ENCODE measurements around the gene MED13L. TPM values are rescaled to one million over a fixed set of nuclear protein-coding genes. Genes with fewer than 3 reads are reported as not detected.

Gene MED13L
- polyA plus RNA-seq, 1 of the 3 experiments (the other 2 are of a cell fraction): 17.1 TPM

- Histone ChIP-seq H2AFZ (ENCODE audit: low read depth) (no peak overlapping the region), H4K20me1 (ENCODE audit: insufficient read depth) (peaks cover 99% of the 10 kb centered on the region), H3K9ac (no peak overlapping the region), H3K4me1 (ENCODE audit: control insufficient read depth in 1 of 2, insufficient read depth in 2 of 2, low read depth in 1 of 2, low read length in 1 of 2) (peaks cover 0 to 9% of the 10 kb centered on the region in 2 experiments; a peak in 3 of 4 replicates), H3K4me3 (ENCODE audit: low read depth in 2 of 2, low read length in 1 of 2) (no peak overlapping the region), H3F3A (replicated peaks; ENCODE audit: insufficient read depth) (no peaks in the 10 kb centered on the region), H3K79me2 (ENCODE audit: insufficient read depth) (peaks cover 100% of the 10 kb centered on the region), H3K9me3 (no peaks in the 10 kb centered on the region), H3K27me3 (ENCODE audit: insufficient read depth) (no peaks in the 10 kb centered on the region), H3K9me2 (no peaks in the 10 kb centered on the region), H3K36me3 (replicated peaks in 1 of 2; ENCODE audit: control insufficient read depth in 1 of 2, insufficient read depth in 2 of 2, low read length in 1 of 2) (no peaks in the 10 kb centered on the region), H3K27ac (ENCODE audit: low read depth in 2 of 2, low read length in 1 of 2) (no peak overlapping the region), H3K4me2 (0 out of 2 replicates have a peak overlapping the region, but pooled peaks have one; percentile 2)
- TF ChIP-seq SMC3 (IDR thresholded peaks at IDR 0.05; ENCODE audit: low read depth, low read length): no peak
- ChIA-PET CTCF (no interaction called here), POLR2A (no interaction called here)
- WGBS (ENCODE audit: low lambda C conversion rate): 84% methylated on average over 4 of the region's 4 CpGs
- no peak for DNase-seq
Observed at GRCh38 chr12:116213014-116213413, 64.5 kb downstream of the MED13L start.

DNA sequence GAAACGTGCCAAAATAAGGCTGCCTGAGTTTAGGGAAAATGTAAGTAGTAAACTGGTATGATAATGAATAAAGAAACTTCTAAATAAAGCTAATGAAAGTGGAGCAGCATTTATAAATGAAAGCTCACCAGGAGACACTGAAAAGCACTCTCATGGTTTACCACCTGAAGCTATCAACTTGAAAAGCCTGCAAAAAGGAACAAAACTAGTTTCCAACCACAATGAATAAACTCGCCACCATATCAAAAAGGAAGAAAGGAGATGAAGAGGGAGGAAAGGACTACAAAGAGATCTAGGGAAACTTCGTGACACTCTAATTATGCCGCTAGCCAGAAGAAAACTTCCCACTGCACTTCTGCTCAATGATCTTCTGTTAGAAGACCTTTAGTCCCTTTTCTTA is 66.7 kb downstream of the MED13L start:
- Histone ChIP-seq H3K36me3 (replicated peaks in 1 of 2; ENCODE audit: control insufficient read depth in 1 of 2, insufficient read depth in 2 of 2, low read length in 1 of 2) (no peaks in the 10 kb centered on the region), H3K9me3 (no peaks in the 10 kb centered on the region), H4K20me1 (ENCODE audit: insufficient read depth) (peaks cover 99% of the 10 kb centered on the region), H3K9ac (no peak overlapping the region), H3K27me3 (ENCODE audit: insufficient read depth) (no peaks in the 10 kb centered on the region), H3K4me2 (no peak overlapping the region), H3K79me2 (ENCODE audit: insufficient read depth) (peaks cover 100% of the 10 kb centered on the region), H3K4me3 (ENCODE audit: low read depth in 2 of 2, low read length in 1 of 2) (no peak overlapping the region), H3K9me2 (no peaks in the 10 kb centered on the region), H3K27ac (ENCODE audit: low read depth in 2 of 2, low read length in 1 of 2) (no peak overlapping the region), H3F3A (replicated peaks; ENCODE audit: insufficient read depth) (no peaks in the 10 kb centered on the region), H2AFZ (ENCODE audit: low read depth) (no peak overlapping the region), H3K4me1 (ENCODE audit: control insufficient read depth in 1 of 2, insufficient read depth in 2 of 2, low read depth in 1 of 2, low read length in 1 of 2) (peaks cover 0 to 9% of the 10 kb centered on the region in 2 experiments; a peak in 3 of 4 replicates)
- CTCF ChIA-PET: interaction anchor here (0.8 kb wide), 1 partner anchor 213 kb away, joined by 3 read pairs; no protein-coding TSS in a partner anchor
- WGBS (ENCODE audit: low lambda C conversion rate): 94% methylated on average over 4 of the region's 4 CpGs
- POLR2A ChIA-PET: no interaction called here
- DNase-seq: no peak
- no peak for TF ChIP-seq IRF3 (IDR thresholded peaks at IDR 0.05; ENCODE audit: low read depth, low read length)
- no peak for TF ChIP-seq EZH2phosphoT487 (IDR thresholded peaks at IDR 0.05; ENCODE audit: borderline replicate concordance, low read depth)
- TF ChIP-seq YY1 (IDR thresholded peaks at IDR 0.05; ENCODE audit: low read depth): no peak
- TF ChIP-seq JUND (IDR thresholded peaks at IDR 0.05): no peak
- no peak for TF ChIP-seq CHD2 (IDR thresholded peaks at IDR 0.05; ENCODE audit: low read length, partially characterized antibody)
- TF ChIP-seq NRF1 (IDR thresholded peaks at IDR 0.05; ENCODE audit: low read depth, low read length): no peak
- TF ChIP-seq FOSL2 (IDR thresholded peaks at IDR 0.05; ENCODE audit: borderline replicate concordance, low read depth): no peak
- TF ChIP-seq, protein P1, sequence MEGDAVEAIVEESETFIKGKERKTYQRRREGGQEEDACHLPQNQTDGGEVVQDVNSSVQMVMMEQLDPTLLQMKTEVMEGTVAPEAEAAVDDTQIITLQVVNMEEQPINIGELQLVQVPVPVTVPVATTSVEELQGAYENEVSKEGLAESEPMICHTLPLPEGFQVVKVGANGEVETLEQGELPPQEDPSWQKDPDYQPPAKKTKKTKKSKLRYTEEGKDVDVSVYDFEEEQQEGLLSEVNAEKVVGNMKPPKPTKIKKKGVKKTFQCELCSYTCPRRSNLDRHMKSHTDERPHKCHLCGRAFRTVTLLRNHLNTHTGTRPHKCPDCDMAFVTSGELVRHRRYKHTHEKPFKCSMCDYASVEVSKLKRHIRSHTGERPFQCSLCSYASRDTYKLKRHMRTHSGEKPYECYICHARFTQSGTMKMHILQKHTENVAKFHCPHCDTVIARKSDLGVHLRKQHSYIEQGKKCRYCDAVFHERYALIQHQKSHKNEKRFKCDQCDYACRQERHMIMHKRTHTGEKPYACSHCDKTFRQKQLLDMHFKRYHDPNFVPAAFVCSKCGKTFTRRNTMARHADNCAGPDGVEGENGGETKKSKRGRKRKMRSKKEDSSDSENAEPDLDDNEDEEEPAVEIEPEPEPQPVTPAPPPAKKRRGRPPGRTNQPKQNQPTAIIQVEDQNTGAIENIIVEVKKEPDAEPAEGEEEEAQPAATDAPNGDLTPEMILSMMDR (IDR thresholded peaks at IDR 0.05): no peak

Measured in SK-N-SH (cell line).